GM18526 (cell line): ENCODE data around the gene SOX6.

Source experiments
- POLR2A ChIP-seq: IDR thresholded peaks from 3 replicates; pipeline ENCODE4 v1.6.1; 2011; ENCODE audit not compliant: insufficient read length; ENCODE audit errors: extremely low read depth

Gene SOX6

DNA sequence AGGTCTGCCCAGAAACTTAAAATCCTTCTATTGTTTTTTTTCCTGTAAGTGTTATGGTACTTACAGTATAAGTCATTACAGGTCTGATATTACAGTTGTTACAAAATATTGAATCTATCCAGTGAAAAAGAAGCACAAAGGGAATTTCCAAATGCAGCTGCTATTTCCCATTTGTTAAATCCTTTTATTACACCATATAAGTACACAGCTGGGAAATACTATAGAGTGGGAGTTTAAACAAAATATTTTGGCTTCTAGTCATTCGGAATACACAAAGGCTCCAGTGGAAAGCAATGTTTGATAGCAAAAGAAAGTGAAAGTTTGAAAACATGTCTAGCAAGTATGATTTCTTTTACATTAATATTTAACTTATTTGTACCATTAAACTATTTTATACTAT, 18.0 kb downstream of the SOX6 start:
- no peak for TF ChIP-seq POLR2A

DNA sequence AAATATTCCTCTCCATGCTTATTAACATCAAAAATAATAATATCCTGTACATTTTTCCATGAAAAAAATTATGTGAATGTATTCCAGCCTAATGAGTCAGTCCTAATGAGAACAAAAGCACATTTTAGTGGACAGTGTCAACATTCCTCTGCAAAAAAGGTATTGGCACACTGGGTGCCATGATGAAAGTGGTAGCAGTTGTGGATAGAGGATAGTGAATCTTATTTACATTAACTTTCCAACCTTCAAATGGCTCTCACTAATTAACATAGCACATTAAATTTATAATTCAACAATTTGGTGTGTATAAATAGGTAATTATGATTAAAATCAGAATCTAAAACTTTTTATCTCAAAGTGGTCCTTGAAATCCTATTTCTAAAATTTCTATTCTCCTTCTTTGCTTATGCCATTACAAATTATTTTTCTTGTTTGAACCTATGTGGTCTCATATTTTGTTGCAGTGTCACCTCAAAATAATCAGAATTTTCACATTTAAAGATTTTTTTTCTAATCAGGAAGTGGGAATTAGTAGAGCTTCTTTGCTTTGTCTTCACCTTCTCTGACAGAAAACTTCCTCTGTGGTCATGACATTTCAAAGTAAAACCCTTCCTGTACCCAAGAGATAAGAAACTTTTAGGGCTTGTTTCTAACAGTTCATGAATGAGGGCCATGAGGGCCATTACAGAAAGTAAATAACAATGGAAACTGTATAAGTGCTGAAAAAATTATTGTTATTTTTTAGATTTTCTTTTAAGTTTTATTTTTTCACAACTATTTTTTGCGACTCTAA, 18.7 kb downstream of the SOX6 start:
- no peak for TF ChIP-seq POLR2A

DNA sequence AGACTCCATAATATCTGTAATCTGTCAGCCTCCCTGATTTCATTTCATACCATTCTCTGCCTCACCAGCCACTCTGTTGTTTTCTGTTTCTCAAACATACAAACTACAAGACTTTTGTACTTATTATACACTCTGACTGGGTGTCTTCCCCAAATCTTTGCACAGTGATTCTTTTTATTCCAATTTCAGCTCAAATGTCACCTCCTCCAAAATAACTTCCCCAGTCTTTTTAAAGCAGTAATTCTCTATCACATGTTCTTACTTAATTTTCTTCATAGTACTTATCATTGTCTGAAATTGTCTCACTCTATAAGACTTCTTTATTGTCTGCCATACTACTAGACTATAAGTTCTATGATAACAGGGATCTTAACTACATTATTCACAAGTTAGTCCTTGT, 19.6 kb downstream of the SOX6 start:
- no peak for TF ChIP-seq POLR2A

DNA sequence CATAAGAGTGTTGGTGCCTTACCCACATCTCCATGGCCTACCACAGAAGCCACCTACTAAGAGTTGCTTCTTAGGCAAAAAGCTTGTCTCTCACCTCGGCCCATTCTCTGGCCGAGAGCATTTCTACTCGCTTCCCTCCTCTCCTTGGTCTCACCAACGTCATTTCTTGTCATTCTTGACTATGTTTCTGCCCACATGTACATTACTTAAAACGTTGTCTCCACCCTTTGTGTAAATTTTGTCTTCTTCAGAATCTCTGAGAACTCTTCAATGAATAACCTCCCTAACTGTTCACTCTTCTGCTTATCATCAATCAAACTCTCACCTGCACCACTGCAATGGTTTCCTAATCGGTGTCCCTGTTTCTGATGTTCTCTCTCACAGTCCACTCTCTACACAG, 20.1 kb downstream of the SOX6 start:
- no peak for TF ChIP-seq POLR2A

DNA sequence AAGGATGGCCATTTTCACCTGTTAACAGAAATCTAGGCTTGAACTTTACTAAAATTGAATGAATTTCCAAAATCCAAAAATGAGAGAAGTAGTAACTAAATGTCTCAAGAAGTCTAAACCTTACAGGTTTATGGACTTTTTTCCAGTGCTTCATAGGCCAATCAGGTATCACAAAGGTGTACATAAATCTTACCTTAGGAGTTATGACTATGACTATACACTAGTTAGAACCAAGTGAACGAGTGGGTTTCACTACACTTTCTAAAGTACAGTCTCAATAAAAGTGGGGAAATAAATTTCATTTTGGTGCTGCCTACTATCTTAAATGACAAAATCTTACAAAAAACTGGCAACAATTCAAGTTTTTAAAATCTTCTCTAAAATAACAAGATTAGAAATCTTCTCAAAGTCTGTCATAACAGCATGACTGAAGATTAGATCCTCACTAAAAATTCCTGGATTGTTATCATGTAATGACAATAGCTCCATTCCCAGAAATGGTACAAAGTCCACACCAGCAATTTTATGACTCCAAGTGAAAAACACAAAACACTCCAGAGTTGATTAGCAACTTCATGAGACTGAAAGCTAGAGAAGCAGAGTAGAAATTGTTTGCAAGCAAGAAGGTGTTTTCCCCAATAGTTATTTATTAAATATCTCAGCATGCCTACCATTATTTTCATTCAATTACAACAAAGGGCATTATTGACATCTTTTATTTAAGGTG, 20.9 kb downstream of the SOX6 start:
- TF ChIP-seq POLR2A = no peak

DNA sequence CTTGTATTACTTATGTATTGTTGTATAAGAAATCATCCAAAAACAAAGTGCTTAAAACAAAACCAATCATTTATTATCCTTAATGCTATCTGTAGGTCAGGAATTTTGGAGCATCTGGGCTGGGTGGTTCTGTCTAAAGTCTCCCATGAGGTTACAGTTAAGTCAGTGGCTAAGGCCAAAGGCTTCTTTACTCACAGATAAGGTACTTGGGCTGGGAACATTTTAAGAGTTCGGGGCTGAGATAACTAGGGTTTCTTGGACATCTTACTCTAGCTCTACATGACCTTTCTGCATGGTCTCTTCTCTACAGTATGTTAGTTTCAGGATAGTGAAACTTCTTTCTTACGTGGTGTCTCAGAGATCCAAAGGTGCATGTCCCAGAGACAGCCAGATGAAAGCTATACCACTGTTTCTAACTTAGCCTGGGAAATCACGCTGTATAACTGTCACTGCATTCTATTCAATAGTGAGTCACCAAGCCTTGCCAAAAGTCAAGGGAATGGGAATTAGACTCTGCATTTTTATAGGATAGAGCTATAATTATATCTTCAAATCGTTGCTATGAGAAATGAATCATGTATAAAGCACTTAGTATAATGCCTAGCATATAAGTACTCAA, 29.6 kb downstream of the SOX6 start:
- no peak for TF ChIP-seq POLR2A

DNA sequence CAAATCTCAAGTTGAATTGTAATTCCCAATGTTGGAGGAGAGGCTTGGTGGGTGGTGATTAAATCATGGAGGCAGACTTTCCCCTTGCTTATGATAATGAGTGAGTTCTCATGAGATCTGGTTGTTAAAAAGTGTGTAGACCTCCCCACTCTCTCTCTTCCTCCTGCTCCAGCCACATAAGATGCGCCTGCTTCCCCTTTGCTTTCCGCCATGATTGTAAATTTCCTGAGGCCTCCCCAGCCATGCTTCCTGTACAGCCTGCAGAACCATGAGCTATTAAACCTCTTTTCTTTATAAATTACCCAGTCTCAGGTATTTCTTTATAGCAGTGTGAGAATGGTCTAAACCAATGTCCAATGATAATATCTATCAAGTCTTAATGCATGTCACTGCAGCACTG, 34.2 kb downstream of the SOX6 start:
- no peak for TF ChIP-seq POLR2A

DNA sequence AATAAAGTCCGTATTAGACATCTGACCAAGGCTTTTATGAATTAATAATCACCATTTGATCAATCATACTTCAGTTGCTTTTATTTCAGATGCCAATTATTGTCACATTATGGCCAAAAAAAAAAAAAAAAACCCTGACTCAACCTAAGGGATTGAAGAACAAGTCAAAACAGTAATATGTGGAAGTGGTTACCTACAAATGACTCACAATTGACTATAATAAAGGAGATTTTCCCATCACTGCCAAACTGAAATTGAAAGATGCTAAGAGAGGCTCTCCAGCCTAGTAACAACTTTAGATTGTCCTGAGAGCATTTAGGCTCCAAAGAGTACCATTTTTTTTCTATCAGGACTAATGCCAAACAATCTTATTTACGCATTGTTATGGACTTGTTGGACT, 35.2 kb downstream of the SOX6 start:
- TF ChIP-seq POLR2A = no peak

DNA sequence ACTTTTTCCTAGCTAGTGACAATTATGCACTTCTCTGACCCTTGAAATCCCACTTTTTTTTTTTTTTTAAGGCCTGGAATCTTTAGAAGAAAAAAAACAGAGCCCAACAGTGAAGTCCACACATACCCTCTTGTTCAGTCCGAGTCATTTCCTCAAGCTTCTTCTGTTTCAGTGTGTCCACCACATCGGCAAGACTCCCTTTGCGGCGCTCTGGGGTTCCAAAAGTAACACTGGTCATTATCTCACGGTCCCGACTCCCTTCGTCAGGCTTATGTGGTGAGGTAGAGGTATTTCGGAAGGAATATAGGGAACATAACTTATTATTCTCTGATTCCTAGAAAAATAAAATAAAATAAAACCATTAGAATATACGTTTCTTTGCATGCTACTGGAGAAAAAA, 38.0 kb downstream of the SOX6 start:
- no peak for TF ChIP-seq POLR2A

DNA sequence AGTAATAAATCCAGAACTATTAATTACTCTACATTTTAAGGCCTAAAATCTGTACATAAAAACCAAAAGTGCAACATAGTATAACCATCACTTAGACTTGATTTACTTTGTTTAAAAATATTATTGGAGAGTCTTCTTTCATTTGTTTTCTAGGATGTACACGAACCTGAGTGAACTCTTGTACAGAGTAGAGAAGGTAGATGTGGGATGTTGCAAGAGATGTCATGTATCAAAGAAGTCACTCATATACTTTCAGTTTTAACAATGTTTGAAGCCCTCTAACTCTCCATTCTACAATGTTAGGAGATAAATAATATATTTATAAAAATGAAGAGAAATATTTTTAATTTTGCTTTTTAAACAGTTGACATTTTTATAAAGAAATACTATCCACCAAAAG, 38.6 kb downstream of the SOX6 start:
- TF ChIP-seq POLR2A = no peak

DNA sequence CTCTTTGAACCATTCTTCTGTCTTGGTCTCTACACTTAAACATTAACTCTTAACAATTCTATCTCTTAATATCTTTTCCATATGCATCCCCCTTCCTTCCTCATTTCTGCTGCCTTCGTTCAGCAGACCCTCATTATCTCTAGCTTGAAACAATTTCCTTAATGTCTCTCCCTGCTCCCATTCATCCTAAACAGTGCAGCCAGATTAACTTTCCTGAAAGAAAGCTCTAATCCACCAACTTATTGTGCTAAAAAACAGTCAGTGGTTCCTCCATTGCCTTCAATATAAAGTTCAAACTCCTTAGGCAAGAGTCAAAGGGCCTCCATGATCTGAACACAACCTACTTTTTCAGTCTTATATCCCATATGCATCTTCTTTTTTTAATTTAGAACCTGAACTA, 42.5 kb downstream of the SOX6 start:
- TF ChIP-seq POLR2A = no peak

DNA sequence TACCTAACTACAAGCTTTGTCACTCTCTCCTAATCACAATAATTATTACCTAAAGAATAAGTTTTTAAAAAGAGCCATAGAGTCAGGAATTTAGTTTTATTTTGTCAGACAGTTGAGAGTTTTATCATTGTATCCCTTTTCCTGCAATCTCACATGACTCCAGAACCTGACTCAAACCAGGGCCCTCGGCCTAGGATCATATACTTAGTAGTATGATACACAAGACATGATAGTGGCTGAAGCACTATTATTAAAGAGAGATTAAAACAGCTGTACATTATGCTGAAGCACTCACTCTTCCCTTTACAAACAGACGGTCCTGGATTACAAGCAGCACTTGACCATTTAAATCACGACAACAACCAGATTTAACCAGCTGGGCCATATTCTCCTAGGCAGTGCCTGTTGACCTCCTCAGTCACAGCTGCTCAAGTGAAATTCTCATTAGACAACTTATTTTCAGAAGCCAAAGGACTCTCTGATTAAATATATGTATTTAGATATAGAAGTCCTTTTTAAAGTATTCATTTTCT, 44.0 kb downstream of the SOX6 start:
- no peak for TF ChIP-seq POLR2A

DNA sequence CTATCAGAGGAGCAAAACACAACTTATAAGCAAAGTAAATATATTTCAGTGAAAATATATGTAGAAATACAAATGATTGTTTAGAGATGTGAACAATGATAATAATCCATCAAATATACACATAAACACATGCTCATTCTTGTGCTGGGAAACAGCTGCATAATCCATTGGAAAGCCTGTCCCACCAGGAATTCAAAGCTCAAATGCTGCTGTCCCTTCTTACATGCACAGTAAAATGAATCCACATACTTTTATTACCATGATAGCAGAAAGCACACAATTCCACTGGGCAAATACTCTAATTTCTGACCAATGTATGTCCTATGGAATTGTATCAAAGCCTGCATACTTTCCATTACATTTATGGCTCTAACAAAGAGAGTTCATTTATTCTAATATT, 44.5 kb downstream of the SOX6 start:
- no peak for TF ChIP-seq POLR2A

DNA sequence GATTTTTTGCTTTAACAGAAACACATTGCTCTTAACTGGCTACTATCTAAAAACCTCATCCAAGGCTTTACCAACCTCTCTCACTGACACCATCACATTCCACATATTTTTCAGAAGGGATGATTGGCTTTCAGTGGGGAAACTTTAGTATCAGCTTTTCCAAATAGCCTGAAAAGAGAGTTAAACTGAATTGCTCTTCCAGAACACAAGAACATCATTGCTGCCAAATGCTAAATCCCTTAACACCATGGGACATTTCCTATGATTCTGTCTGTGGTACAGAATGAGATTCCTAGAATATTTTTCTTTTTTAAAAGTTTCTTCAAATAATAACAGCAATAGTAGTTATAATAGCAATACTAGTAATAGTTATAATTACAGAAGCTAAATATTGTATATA, 45.4 kb downstream of the SOX6 start:
- TF ChIP-seq POLR2A = no peak

DNA sequence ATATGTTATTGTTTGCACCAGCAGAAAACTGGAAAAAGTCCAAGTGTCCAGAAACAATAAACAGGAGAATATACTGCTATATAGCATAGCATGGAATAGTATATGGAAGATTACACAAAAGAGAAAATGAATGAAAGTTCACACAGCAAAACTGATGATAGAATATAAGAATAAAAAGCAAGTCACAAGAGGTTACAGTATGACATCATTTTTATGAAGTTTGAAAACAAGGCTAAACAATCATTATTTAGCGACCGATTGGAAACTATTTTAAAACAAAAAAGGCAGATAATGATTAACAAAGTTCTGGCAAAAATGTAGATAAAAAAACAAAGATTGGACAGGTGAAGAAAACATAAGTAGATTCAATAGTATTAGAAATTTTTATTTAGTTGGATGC, 47.1 kb downstream of the SOX6 start:
- TF ChIP-seq POLR2A = no peak

DNA sequence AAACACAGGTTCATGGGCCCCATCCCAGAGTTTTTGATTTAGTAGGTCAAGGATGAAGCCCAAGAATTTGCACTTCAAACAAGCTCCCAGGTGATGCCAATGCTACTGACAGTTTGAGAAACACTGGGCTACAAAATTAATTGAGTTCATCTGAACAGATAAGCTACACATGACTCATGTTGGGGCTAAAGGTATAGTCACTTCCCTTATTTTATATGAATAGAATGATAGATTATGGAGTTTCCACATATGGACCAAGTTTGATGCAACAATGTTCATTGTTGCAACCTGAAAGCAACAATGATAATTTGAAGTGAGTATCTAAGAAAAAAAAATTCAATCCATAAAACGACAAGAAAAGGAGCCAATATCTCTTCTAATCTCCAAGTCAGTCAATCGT, 54.9 kb downstream of the SOX6 start:
- TF ChIP-seq POLR2A = no peak
